ENCODE data around the gene TEC.
A peak's percentile ranks its signal among the peaks of the same experiment; 100 is the strongest.
"Not testable (repeated sequence)": the region's sequence is repeated elsewhere in the genome, so short reads cannot be mapped to it uniquely, and the experiment has no call there.

Gene TEC

DNA sequence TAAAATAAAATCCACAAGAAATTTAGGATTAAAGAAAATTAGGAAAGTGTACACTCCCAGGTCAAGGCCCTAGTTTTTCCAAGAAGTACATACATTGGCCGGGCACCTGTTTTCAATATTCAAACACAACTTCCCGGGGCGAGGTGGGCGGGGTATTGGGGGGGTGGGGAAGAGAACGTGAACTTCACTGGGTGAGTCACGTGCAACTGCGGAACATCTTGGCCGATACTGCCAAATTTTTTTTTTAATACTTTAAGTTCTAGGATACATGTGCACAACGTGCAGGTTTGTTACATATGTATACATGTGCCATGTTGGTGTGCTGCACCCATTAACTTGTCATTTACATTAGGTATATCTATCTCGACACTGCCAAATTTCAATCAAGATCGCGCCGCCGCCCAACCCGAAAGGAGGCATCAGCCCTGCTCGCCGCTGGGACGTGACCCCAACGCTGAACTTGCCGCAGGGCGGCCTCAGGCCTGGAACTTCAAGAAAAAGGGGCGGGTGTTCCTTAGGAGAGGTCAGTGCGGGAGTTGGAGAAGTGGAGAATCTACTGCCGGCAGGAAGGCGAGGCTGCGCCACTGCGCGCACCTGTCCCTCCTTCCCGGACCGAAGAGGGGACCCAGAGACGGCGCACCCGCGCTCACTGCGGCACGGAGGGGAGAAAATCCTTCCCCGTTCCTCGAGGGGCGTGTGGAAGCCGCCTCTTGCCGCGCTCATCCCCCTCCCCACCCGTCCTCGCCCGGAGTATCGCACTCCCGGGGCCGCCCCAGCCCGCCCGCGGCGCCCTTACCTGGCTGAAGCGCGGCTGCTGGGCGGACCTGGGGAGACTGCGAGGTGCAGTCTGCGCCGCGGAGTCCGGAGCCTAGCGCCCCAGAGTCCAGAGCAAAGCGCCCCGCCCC, at the start of gene TEC:
Gene TEC, minus strand, starts transcription at position 883 of the 905 bp plus-strand sequence. CDS start 41,224 bp downstream, outside the sequence.
- DNase-seq (ENCODE audit: low spot score): peak; percentile 19

DNA sequence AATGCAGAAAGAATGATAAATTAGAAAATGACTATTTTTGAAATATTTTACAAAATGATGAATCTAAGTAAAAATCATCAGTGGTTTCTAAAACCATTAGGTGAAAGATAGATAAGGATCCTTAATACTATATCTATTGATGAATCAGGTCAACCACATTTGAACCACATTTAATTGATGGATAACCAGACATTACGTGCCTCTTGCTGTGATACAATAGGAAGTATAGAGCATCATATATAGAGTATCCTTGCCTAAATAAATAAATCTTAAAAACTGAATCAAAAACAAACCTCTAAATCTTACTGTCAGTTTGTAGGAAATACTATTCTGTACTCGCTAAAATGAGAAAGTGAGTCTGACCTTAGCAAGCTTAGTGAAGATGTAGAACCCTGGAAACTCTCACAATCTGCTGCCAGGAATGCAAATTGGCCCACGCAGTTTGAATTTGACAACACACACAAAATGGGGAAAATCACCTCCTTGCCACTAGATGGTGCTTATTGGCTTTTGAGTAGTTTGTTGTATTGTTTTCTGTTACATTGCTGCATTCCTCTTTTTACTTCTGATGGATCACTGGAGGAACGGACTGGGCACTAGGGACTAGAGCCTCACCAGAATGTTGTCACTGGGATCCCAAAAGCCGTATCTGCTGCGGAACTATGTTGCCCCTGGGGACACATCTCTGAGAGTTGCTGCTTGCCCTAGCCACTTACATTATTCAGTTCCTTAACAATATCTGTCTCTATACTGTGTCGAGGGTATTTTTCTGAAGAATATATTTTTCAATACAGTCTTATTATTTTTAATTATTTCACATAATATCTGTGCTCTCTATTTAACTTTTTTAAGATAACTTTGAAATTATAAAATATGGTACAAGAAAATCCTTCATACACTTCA, 46.3 kb upstream of the TEC start:
- peak; percentile 44 for DNase-seq (ENCODE audit: low spot score)

GRCh38 chr4:48314746-48315145, 45.1 kb upstream of the TEC start:
- not testable (repeated sequence) for DNase-seq (ENCODE audit: low spot score)

DNA sequence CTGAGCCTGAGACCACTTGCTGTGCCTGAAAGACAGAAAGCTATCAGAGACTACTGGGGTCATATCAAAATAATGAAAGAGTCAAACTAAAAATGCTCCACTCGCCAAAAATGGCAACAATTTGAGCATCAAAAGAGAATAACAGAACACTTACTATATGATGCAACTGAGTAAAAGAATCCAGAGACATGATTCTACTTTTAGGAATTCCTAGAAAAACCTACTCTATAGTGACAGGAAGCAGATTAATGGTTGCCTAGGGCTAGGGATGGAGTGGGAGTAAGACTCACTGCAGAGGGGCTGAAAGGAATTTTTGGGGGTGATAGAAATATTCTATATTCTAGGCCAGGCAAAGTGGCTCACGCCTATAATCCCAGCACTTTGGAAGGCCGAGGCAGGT, 42.3 kb upstream of the TEC start:
- DNase-seq (ENCODE audit: low spot score): no peak

DNA sequence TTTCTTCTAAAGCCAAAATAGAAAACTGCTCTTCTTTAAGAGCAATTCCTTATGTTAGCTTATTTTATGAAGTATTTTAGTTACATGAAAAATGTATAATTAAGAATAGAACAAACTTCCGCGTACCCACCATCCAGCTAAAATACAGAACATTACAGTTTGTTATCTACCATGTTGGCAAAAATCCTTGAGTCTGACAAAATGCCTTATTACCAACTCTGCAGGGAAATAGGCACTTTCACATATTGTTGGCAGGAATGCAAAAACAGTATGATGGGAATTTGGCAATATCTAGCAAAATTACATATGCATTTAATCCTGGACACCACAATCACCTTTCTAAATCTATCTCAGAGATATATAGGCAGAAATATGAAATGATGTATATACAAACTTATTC, 39.3 kb upstream of the TEC start:
- DNase-seq (ENCODE audit: low spot score): no peak

GRCh38 chr4:48307528-48307927, 37.9 kb upstream of the TEC start:
- DNase-seq (ENCODE audit: low spot score): no peak

GRCh38 chr4:48305508-48305907, 35.9 kb upstream of the TEC start:
- no peak for DNase-seq (ENCODE audit: low spot score)

DNA sequence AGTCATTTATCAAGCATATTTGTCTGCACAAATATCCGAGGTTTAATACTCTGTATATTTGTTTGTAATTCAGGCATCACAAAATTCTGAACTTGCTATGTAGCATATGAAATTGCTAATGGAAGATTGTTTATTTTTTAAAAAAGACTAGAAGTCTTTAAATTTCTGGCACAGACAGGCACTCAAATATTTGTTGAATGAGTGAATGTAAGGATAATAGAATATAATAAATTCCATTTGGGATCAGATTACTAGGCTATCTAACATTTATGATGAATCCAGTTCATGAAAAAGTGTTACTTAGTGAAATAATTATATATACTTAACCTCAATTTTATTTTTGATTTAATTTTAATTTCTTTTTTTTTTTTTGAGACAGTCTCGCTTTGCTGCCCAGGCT, 30.4 kb upstream of the TEC start:
- DNase-seq (ENCODE audit: low spot score): peak; percentile 28

GRCh38 chr4:48299560-48299959, 29.9 kb upstream of the TEC start:
- DNase-seq (ENCODE audit: low spot score): no peak

DNA sequence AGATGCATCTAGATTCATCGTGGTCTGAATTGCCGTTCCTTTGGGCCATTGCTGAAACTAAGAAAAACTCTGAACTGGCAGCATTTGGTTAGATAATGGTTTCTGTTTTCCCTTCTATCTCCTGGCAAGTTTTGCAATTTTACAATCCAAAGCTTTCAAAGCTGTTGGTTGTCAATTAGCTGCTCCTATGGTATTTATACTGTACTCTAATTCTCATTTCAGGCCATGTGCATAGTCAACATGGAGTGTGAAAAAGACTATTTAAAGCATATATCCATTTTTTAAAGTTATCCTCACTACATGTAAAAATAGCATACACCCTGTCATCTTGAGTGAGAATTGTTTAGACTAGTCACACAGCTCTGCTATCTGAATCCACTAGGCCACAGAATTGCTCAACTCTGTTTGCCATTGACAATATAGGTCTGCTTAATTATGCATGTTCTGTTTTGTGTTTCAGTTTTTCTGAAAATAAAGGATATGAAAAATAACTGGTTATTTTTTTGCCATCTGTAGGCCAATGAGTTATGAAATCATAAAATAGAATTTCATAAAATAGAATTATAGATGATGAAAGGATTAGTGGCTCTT, 27.7 kb upstream of the TEC start:
- no peak for DNase-seq (ENCODE audit: low spot score)

- DNase-seq (ENCODE audit: low spot score): no peak
Measured at GRCh38 chr4:48296365-48296764, 26.7 kb upstream of the TEC start.

DNA sequence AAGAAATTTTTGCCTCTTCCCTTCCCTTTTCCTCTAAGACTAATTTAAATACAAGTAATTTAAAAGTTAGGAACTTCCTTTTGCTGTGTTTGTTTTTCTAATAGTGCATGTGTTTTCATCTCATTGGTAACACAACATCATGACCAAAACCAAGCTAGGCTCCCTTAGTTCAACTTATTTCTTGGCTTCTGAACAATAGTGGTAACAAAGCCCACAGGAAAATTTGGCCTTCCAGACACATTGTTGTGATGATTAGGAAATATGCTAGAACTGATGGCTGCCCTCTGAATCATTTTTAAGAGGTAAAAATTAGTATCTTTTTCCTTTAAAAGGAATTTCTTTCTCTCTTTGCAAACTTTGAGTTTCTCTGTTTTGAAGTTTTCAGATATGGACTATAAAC, 25.5 kb upstream of the TEC start:
- no peak for DNase-seq (ENCODE audit: low spot score)

DNA sequence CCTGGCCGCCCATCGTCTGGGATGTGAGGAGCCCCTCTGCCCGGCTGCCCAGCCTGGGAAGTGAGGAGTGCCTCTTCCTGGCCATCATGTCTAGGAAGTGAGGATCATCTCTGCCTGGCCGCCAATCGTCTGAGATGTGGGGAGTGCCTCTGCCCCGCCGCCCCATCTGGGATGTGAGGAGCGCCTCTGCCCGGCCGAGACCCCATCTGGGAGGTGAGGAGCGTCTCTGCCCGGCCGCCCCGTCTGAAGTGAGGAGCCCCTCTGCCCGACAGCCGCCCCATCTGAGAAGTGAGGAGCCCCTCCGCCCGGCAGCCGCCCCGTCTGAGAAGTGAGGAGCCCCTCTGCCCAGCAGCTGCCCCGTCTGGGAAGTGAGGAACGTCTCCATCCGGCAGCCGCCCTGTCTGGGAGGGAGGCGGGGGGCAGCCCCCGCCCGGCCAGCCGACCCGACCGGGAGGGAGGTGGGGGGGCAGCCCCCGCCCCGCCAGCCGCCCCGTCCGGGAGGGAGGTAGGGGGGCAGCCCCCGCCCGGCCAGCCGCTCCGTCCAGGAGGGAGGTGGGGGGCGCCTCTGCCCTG, 22.7 kb upstream of the TEC start:
- DNase-seq (ENCODE audit: low spot score): not testable (repeated sequence)

DNA sequence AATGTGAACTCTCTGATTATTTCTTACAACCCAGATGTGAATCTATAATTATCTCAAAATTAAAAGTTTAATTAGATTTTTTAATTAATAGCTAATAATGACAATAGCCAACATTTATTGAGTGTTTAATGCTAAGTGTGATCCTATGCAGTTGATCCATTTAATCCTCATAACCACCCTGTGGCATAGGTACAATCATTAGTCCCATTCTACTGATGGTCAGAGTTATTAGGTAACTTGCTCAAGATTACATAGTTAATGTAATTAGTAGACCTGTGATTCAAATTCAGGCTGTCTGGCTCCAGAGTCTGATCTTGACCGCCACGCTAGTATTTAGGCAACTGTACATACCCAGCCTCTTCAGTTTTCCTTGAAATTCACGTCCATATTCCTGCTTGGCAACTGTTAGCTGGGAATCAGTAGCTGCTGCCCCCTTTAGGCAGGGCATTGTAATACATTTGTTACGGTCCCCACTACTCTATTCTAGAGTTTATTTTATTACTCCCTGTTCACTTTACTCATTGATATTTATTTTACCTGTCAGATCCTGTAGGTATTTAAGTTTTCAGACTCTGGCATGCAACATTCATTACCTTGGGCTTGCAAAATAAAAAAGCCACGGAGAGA, 20.6 kb upstream of the TEC start:
- DNase-seq (ENCODE audit: low spot score): peak; percentile 46

DNA sequence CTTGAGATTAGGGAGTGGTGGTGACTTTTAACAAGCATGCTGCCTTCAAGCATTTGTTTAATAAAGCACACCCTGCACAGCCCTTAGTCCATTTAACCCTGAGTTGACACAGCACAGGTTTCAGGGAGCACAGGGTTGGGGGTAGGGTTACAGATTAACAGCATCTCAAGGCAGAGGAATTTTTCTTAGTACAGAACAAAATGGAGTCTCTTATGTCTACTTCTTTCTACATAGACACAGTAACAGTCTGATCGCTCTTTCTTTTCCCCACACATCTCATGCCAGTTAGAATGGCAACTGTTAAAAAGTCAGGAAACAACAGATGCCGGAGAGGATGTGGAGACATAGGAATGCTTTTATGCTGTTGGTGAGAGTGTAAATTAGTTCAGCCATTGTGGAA, 16.4 kb upstream of the TEC start:
- not testable (repeated sequence) for DNase-seq (ENCODE audit: low spot score)

- not testable (repeated sequence) for DNase-seq (ENCODE audit: low spot score)
Measured at GRCh38 chr4:48285640-48286039, 16.0 kb upstream of the TEC start.

- no peak for DNase-seq (ENCODE audit: low spot score)
Measured at GRCh38 chr4:48275686-48276085, 6.0 kb upstream of the TEC start.

- no peak for DNase-seq (ENCODE audit: low spot score)
Measured at GRCh38 chr4:48275247-48275646, 5.6 kb upstream of the TEC start.

GRCh38 chr4:48271626-48272025, 2.0 kb upstream of the TEC start:
- no peak for DNase-seq (ENCODE audit: low spot score)

DNA sequence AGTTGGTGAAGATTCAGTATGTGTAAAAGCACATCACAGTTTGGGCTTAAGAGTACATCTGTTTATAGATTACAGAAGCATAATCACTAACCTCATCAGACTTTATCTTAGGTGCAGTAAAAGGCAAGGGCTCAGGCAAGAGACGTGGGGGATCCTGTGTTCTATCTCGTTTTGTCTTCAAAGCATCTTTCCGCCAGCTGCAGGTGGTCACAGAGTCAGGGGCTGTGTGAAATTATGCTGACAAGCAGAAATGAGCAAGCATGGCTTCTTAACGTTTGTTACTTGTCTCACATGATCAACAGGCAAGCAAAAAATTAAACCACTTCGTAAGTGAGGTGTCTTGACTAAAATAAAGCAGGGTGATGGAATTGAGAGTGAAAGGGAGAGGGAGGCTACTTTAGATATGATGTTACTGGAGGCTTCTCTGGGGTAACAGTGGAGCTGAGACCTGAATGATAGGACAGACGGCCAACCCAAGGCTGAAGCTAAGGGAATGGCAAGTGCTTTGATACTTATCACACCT, 1.4 kb upstream of the TEC start:
- DNase-seq (ENCODE audit: low spot score): no peak

- DNase-seq (ENCODE audit: low spot score): no peak
Measured at GRCh38 chr4:48270523-48270897, 872 bp upstream of the TEC start.

Data from hepatic stellate cell (primary cell).